ENCODE data around the gene SLC2A1. TPM values are rescaled to one million over a fixed set of nuclear protein-coding genes. Genes with fewer than 3 reads are reported as not detected.

SLC2A1 gene
- total RNA-seq, 1 donor from 2014 or later: 511 TPM

- Mint-ChIP-seq H3K4me3 (ENCODE audit: unreplicated experiment) (peak overlapping the region; percentile 74), H3K4me1 (ENCODE audit: unreplicated experiment) (peaks cover 63% of the 10 kb centered on the region), H3K9me3 (ENCODE audit: unreplicated experiment) (no peaks in the 10 kb centered on the region), H3K27ac (ENCODE audit: unreplicated experiment) (peak overlapping the region; percentile 48), H3K27me3 (ENCODE audit: unreplicated experiment) (peaks cover 25% of the 10 kb centered on the region), H3K36me3 (ENCODE audit: low read depth, unreplicated experiment) (peaks cover 67% of the 10 kb centered on the region)
- DNase-seq (ENCODE audit: low spot score): no peak
- TF ChIP-seq CTCF (IDR thresholded peaks at IDR 0.05; ENCODE audit: unreplicated experiment): no peak
These were observed 29.1 kb downstream of the SLC2A1 start for GRCh38 chr1:42929434-42930177.

- peak overlapping the region; percentile 48 for H3K27ac Mint-ChIP-seq (ENCODE audit: unreplicated experiment)
- peaks cover 27% of the 10 kb centered on the region for H3K27me3 Mint-ChIP-seq (ENCODE audit: unreplicated experiment)
- H3K4me1 Mint-ChIP-seq (ENCODE audit: unreplicated experiment): peaks cover 57% of the 10 kb centered on the region
- no peaks in the 10 kb centered on the region for H3K9me3 Mint-ChIP-seq (ENCODE audit: unreplicated experiment)
- peaks cover 60% of the 10 kb centered on the region for H3K36me3 Mint-ChIP-seq (ENCODE audit: low read depth, unreplicated experiment)
- DNase-seq (ENCODE audit: low spot score): no peak
- H3K4me3 Mint-ChIP-seq (ENCODE audit: unreplicated experiment): peak overlapping the region; percentile 86
- TF ChIP-seq CTCF (IDR thresholded peaks at IDR 0.05; ENCODE audit: unreplicated experiment): no peak
These were observed 29.8 kb downstream of the SLC2A1 start for GRCh38 chr1:42928859-42929258.

GRCh38 chr1:42927920-42928505 is 30.7 kb downstream of the SLC2A1 start:
- H3K4me1 Mint-ChIP-seq (ENCODE audit: unreplicated experiment): peaks cover 54% of the 10 kb centered on the region
- peaks cover 52% of the 10 kb centered on the region for H3K36me3 Mint-ChIP-seq (ENCODE audit: low read depth, unreplicated experiment)
- H3K27ac Mint-ChIP-seq (ENCODE audit: unreplicated experiment): no peak overlapping the region
- H3K27me3 Mint-ChIP-seq (ENCODE audit: unreplicated experiment): peaks cover 26% of the 10 kb centered on the region
- H3K4me3 Mint-ChIP-seq (ENCODE audit: unreplicated experiment): no peak overlapping the region
- DNase-seq (ENCODE audit: low spot score): no peak
- TF ChIP-seq CTCF (IDR thresholded peaks at IDR 0.05; ENCODE audit: unreplicated experiment): no peak
- no peaks in the 10 kb centered on the region for H3K9me3 Mint-ChIP-seq (ENCODE audit: unreplicated experiment)

GRCh38 chr1:42927274-42927841 is 31.3 kb downstream of the SLC2A1 start:
- Mint-ChIP-seq H3K27me3 (ENCODE audit: unreplicated experiment) (peaks cover 24% of the 10 kb centered on the region), H3K4me1 (ENCODE audit: unreplicated experiment) (peaks cover 48% of the 10 kb centered on the region), H3K27ac (ENCODE audit: unreplicated experiment) (no peak overlapping the region), H3K9me3 (ENCODE audit: unreplicated experiment) (no peaks in the 10 kb centered on the region), H3K36me3 (ENCODE audit: low read depth, unreplicated experiment) (peaks cover 48% of the 10 kb centered on the region), H3K4me3 (ENCODE audit: unreplicated experiment) (peak overlapping the region; percentile 79)
- no peak for TF ChIP-seq CTCF (IDR thresholded peaks at IDR 0.05; ENCODE audit: unreplicated experiment)
- DNase-seq (ENCODE audit: low spot score): no peak

- peaks cover 48% of the 10 kb centered on the region for H3K36me3 Mint-ChIP-seq (ENCODE audit: low read depth, unreplicated experiment)
- peak overlapping the region; percentile 34 for H3K4me3 Mint-ChIP-seq (ENCODE audit: unreplicated experiment)
- H3K4me1 Mint-ChIP-seq (ENCODE audit: unreplicated experiment): peaks cover 43% of the 10 kb centered on the region
- no peak for DNase-seq (ENCODE audit: low spot score)
- H3K27ac Mint-ChIP-seq (ENCODE audit: unreplicated experiment): peak overlapping the region; percentile 18
- no peak for TF ChIP-seq CTCF (IDR thresholded peaks at IDR 0.05; ENCODE audit: unreplicated experiment)
- peaks cover 23% of the 10 kb centered on the region for H3K27me3 Mint-ChIP-seq (ENCODE audit: unreplicated experiment)
- H3K9me3 Mint-ChIP-seq (ENCODE audit: unreplicated experiment): no peaks in the 10 kb centered on the region
These were observed 31.8 kb downstream of the SLC2A1 start for GRCh38 chr1:42926879-42927242.

All from endothelial cell (in vitro differentiated cells).